Measurements from ENCODE around the gene KIAA1328.

- no peak for TF ChIP-seq CTCF (IDR thresholded peaks at IDR 0.05)
- TF ChIP-seq POLR2A (IDR thresholded peaks at IDR 0.05) = no peak
These were observed 413.2 kb downstream of the KIAA1328 start for GRCh38 chr18:37242091-37242490.

All from Peyer's patch (tissue), 4 donors.